ENCODE results near the gene KLHL7. TPM values are rescaled to one million over a fixed set of nuclear protein-coding genes. Genes with fewer than 3 reads are reported as not detected.

Gene KLHL7
- total and polyA plus RNA-seq, 8 donors, result 5.4 to 13.4 (median 9.1) TPM

- no peaks in the 10 kb centered on the region for H3K9me3 ChIP-seq
- no peak overlapping the region for H3K27ac ChIP-seq
- H3K36me3 ChIP-seq, result no peaks in the 10 kb centered on the region
- intact Hi-C loops (cut with DNase I), result no loop called here
- no peak for DNase-seq
- 66 to 77% methylated on average over 4 of the region's 4 CpGs for WGBS, 2 donors
- no peak for ATAC-seq
- no peaks in the 10 kb centered on the region for H3K4me1 ChIP-seq
- no peak for FAIRE-seq
- TF ChIP-seq CTCF (IDR thresholded peaks at IDR 0.05), result no peak
- H3K4me3 ChIP-seq, result no peak overlapping the region
- no peaks in the 10 kb centered on the region for H3K27me3 ChIP-seq
Observed at GRCh38 chr7:23226844-23227450, 121.4 kb downstream of the KLHL7 start.

Other genes starting within 250 kb of the KLHL7 start
- gene HYCC1, start 91.7 kb upstream of the KLHL7 start, total RNA-seq, result 10 to 100 TPM in 1 of 6 donors, 1 to 10 TPM in 5; 7.6 to 15.5 (median 9.5) TPM
- 1 to 10 TPM; 3.8 TPM for gene HYCC1, start 91.7 kb upstream of the KLHL7 start, polyA plus RNA-seq
- 10 to 100 TPM in 2 of 6 donors, 1 to 10 TPM in 4; 7.3 to 15.4 (median 9.4) TPM for gene NUP42, start 76.3 kb downstream of the KLHL7 start, total RNA-seq
- 10 to 100 TPM; 19.1 to 24.9 TPM for gene NUP42, start 76.3 kb downstream of the KLHL7 start, polyA plus RNA-seq
- gene GPNMB, start 141.0 kb downstream of the KLHL7 start, total RNA-seq, result 100 to 1,000 TPM in 1 of 6 donors, 10 to 100 TPM in 2, 1 to 10 TPM in 3; 1.9 to 104 (median 8.9) TPM
- 1 to 10 TPM; 3.7 to 6.3 TPM for gene GPNMB, start 141.0 kb downstream of the KLHL7 start, polyA plus RNA-seq
- gene MALSU1, start 193.6 kb downstream of the KLHL7 start, total RNA-seq, result 10 to 100 TPM; 15.3 to 22.1 (median 21.2) TPM
- 10 to 100 TPM; 10.7 to 29.4 TPM for gene MALSU1, start 193.6 kb downstream of the KLHL7 start, polyA plus RNA-seq